OCI-LY1 (cell line): ENCODE results near the gene POLR3A.
"Not testable (repeated sequence)": the region's sequence is repeated elsewhere in the genome, so short reads cannot be mapped to it uniquely, and the experiment has no call there.

Experiments used
- H2AFZ ChIP-seq: fragments of 200-600 bp; sonication (generic), shearing (Covaris generic); 2 replicates; pipeline ENCODE4 v1.6.0; 2014; ENCODE audit warnings: antibody characterized with exemption, mild to moderate bottlenecking, low read length
- H3F3A ChIP-seq: fragments of 200-600 bp; sonication (generic), shearing (Covaris generic); 2 replicates; pipeline ENCODE4 v1.6.0; 2014; ENCODE audit warnings: mild to moderate bottlenecking, antibody characterized with exemption, low read length, moderate library complexity; ENCODE audit not compliant: insufficient read depth
- H3K27ac ChIP-seq: fragments of 200-600 bp; sonication (generic); 2 replicates; pipeline ENCODE4 v1.5.1; 2014; ENCODE audit warnings: low read length, mixed run types, mild to moderate bottlenecking, low read depth; ENCODE audit not compliant: poor library complexity, severe bottlenecking
- H3K27me3 ChIP-seq: fragments of 200-600 bp; sonication (generic); 2 replicates; pipeline ENCODE4 v1.6.0; 2014; ENCODE audit warnings: antibody characterized with exemption, mild to moderate bottlenecking, low read length, moderate library complexity; ENCODE audit not compliant: insufficient read depth
- H3K36me3 ChIP-seq: fragments of 200-600 bp; sonication (generic); 2 replicates; pipeline ENCODE4 v1.6.1; 2014; ENCODE audit warnings: mild to moderate bottlenecking, antibody characterized with exemption, low read length, moderate library complexity, mixed read lengths; ENCODE audit not compliant: insufficient read depth
- H3K4me1 ChIP-seq: fragments of 200-600 bp; sonication (generic); 2 replicates; pipeline ENCODE4 v1.5.1; 2014; ENCODE audit warnings: mild to moderate bottlenecking, low read length, moderate library complexity; ENCODE audit not compliant: insufficient read depth, severe bottlenecking
- H3K4me2 ChIP-seq: fragments of 200-600 bp; sonication (generic), shearing (Covaris generic); 2 replicates; pipeline ENCODE4 v1.6.1; 2014; ENCODE audit warnings: low read length
- H3K4me3 ChIP-seq: fragments of 200-600 bp; sonication (generic); 2 replicates; pipeline ENCODE4 v1.5.1; 2014; ENCODE audit warnings: low read length, low read depth, mild to moderate bottlenecking, mixed read lengths; ENCODE audit not compliant: poor library complexity, severe bottlenecking
- H3K79me2 ChIP-seq: fragments of 200-600 bp; shearing (Covaris generic); 2 replicates; pipeline ENCODE4 v1.6.1; 2016; ENCODE audit warnings: mixed run types, low read length, mixed read lengths; ENCODE audit not compliant: insufficient read depth
- H3K9ac ChIP-seq: fragments of 200-600 bp; sonication (generic), shearing (Covaris generic); 2 replicates; pipeline ENCODE4 v1.6.1; 2014; ENCODE audit warnings: mild to moderate bottlenecking, low read length, mixed read lengths
- H3K9me2 ChIP-seq: fragments of 200-600 bp; sonication (generic), shearing (Covaris generic); 2 replicates; pipeline ENCODE4 v1.6.1; 2014; ENCODE audit warnings: low read depth, mild to moderate bottlenecking, low read length, mixed read lengths
- H3K9me3 ChIP-seq: fragments of 200-600 bp; shearing (Covaris generic); 2 replicates; pipeline ENCODE4 v1.6.1; 2014; ENCODE audit warnings: low read length, mixed read lengths
- H4K20me1 ChIP-seq: fragments of 200-600 bp; sonication (generic), shearing (Covaris generic); 2 replicates; pipeline ENCODE4 v1.6.0; 2016; ENCODE audit warnings: mild to moderate bottlenecking, low read length; ENCODE audit not compliant: insufficient read depth
- CTCF ChIP-seq: fragments of 200-600 bp; sonication (generic), shearing (Covaris generic); IDR thresholded peaks from 2 replicates; pipeline ENCODE4 v1.5.1; 2017; ENCODE audit warnings: mild to moderate bottlenecking, antibody characterized with exemption, low read length, moderate library complexity, mixed read lengths
- EZH2 ChIP-seq: fragments of 200-600 bp; sonication (generic), shearing (Covaris generic); IDR thresholded peaks from 2 replicates; pipeline ENCODE4 v1.8.0; 2017; ENCODE audit warnings: borderline replicate concordance, mixed run types, mild to moderate bottlenecking, antibody characterized with exemption, low read length, moderate library complexity, mixed read lengths

The POLR3A gene

GRCh38 chr10:78029269-78030226 lies at the start of gene POLR3A:
POLR3A (minus strand) TSS chr10:78029515; CDS start chr10:78029407, 108 bp downstream.
- Histone ChIP-seq H2AFZ (peak within 1 kb of the TSS; percentile 38; the same call in 1 of the 2 replicates), H3F3A (no peaks in the 10 kb centered on the region), H4K20me1 (no peaks in the 10 kb centered on the region), H3K27me3 (no peaks in the 10 kb centered on the region), H3K36me3 (peaks cover 27% of the 10 kb centered on the region), H3K4me2 (peak within 1 kb of the TSS; percentile 96), H3K9me3 (no peaks in the 10 kb centered on the region), H3K9ac (peak within 1 kb of the TSS; percentile 97), H3K4me3 (peak within 1 kb of the TSS; percentile 99), H3K27ac (peak within 1 kb of the TSS; percentile 79), H3K4me1 (peaks cover 23% of the 10 kb centered on the region), H3K9me2 (no peaks in the 10 kb centered on the region), H3K79me2 (peaks cover 5% of the 10 kb centered on the region)
- TF ChIP-seq CTCF (peak; percentile 97), EZH2 (no peak)

GRCh38 chr10:78078539-78079330 lies 49.4 kb upstream of the POLR3A start:
- Histone ChIP-seq H3K9ac (no peak overlapping the region), H3K36me3 (no peaks in the 10 kb centered on the region), H3K9me2 (no peaks in the 10 kb centered on the region), H3K79me2 (no peaks in the 10 kb centered on the region), H3K4me2 (no peak overlapping the region), H4K20me1 (no peaks in the 10 kb centered on the region), H3K27ac (no peak overlapping the region), H3F3A (no peaks in the 10 kb centered on the region), H3K27me3 (no peaks in the 10 kb centered on the region), H2AFZ (no peak overlapping the region), H3K4me3 (no peak overlapping the region), H3K9me3 (no peaks in the 10 kb centered on the region), H3K4me1 (no peaks in the 10 kb centered on the region)
- TF ChIP-seq CTCF: no peak
- no peak for TF ChIP-seq EZH2

- not testable (repeated sequence) for H3K79me2 ChIP-seq, H3K9me2 ChIP-seq, H2AFZ ChIP-seq, H3K9me3 ChIP-seq, H3K36me3 ChIP-seq, H3K4me2 ChIP-seq, H3K4me1 ChIP-seq, H3K4me3 ChIP-seq, H3K27me3 ChIP-seq, H3F3A ChIP-seq, H3K27ac ChIP-seq, H3K9ac ChIP-seq, H4K20me1 ChIP-seq
Observed at GRCh38 chr10:78075806-78076205, 46.5 kb upstream of the POLR3A start.
